A549 (cell line): ENCODE measurements around the gene POC1A. TPM values are rescaled to one million over a fixed set of nuclear protein-coding genes. Genes with fewer than 3 reads are reported as not detected.

Experiments used
- ATAC-seq, 2 experiments: fragments of 200-7000 bp in 1 of 2; fragments of >200 bp in 1 of 2; cut with Nextera tagmentation in 1 of 2; cut with Tn5 transposase in 1 of 2; 3 replicates each; pipeline versions ENCODE4 v1.8.0 to v1.9.1; 2018 to 2020; ENCODE audit warnings: mild to moderate bottlenecking in 1 of 2, moderate library complexity in 1 of 2
- CTCF ChIA-PET: fragments of 300-600 bp; sonication (Branson Sonifier 250); formaldehyde crosslinking; extraction: SDS; loops from one replicate; lab custom pipeline; 2021; ENCODE audit warnings: antibody characterized with exemption, inconsistent platforms; lab: Yijun Ruan, JAX
- POLR2A ChIA-PET: fragments of 350-600 bp; formaldehyde crosslinking; extraction: SDS; loops from one replicate; lab custom pipeline; 2021; ENCODE audit warnings: antibody characterized with exemption, inconsistent platforms; lab: Yijun Ruan, JAX
- DNase-seq, 2 experiments: peaks; one replicate each; pipeline versions ENCODE4 v3.0.0 to v3.0.0-alpha.2; 2011 to 2016; ENCODE audit warnings: low read depth in 1 of 2, low spot score in 1 of 2
- FAIRE-seq: peaks from 2 replicates; lab custom pipeline; 2011; peaks lifted over from hg19 to GRCh38; lab: Jason Lieb, UNC
- H3K27ac ChIP-seq, 2 experiments: fragments of >200 bp; sonication (Bioruptor Twin); formaldehyde crosslinking; 3 replicates each; pipeline ENCODE4 v1.5.1; 2016 to 2017
- H3K4me1 ChIP-seq: fragments of >200 bp; sonication (Bioruptor Twin); formaldehyde crosslinking; 3 replicates; pipeline ENCODE4 v1.6.1; 2016
- H3K4me2 ChIP-seq: fragments of >200 bp; sonication (Bioruptor Twin); formaldehyde crosslinking; 3 replicates; pipeline ENCODE4 v1.6.1; 2016
- H3K4me3 ChIP-seq: fragments of >200 bp; sonication (Bioruptor Twin); formaldehyde crosslinking; 3 replicates; pipeline ENCODE4 v1.5.1; 2016
- H3K9me3 ChIP-seq: fragments of >200 bp; sonication (Bioruptor Twin); formaldehyde crosslinking; 3 replicates; pipeline ENCODE4 v1.6.1; 2016
- BCL3 ChIP-seq: fragments of >200 bp; sonication (Bioruptor Twin); formaldehyde crosslinking; IDR thresholded peaks from 3 replicates; pipeline ENCODE4 v1.6.1; 2016
- BHLHE40 ChIP-seq: IDR thresholded peaks from 2 replicates; pipeline ENCODE4 v1.6.1; 2012; ENCODE audit warnings: low read depth, low read length, inconsistent platforms
- CHD2 ChIP-seq: fragments of 150-350 bp; IDR thresholded peaks from 2 replicates; pipeline ENCODE4 v1.6.1; 2014; ENCODE audit warnings: low read length; ENCODE audit not compliant: partially characterized antibody
- ELK1 ChIP-seq: fragments of 150-350 bp; IDR thresholded peaks from 2 replicates; pipeline ENCODE4 v1.6.1; 2014; ENCODE audit warnings: low read depth, mild to moderate bottlenecking, low read length
- EP300 ChIP-seq, 2 experiments: fragments of >200 bp; sonication (Bioruptor Twin); formaldehyde crosslinking; IDR thresholded peaks; 2 replicates in 1 of 2; 3 replicates in 1 of 2; pipeline ENCODE4 v1.6.1; 2016 to 2017
- FOSL2 ChIP-seq, 2 experiments: fragments of 450-650 bp in 1 of 2; fragments of >200 bp in 1 of 2; sonication (Bioruptor Twin) in 1 of 2; formaldehyde crosslinking; IDR thresholded peaks; 2 replicates each; pipeline versions ENCODE4 v1.5.0 to v1.6.1; 2016 to 2020; ENCODE audit warnings: mild to moderate bottlenecking in 1 of 2, moderate library complexity in 1 of 2
- FOXS1 ChIP-seq: fragments of 250-450 bp; sonication (Bioruptor Pico); IDR thresholded peaks from 2 replicates; pipeline ENCODE4 v1.5.0; 2020; ENCODE audit warnings: mild to moderate bottlenecking, moderate library complexity
- GATA3 ChIP-seq: IDR thresholded peaks from 2 replicates; pipeline ENCODE4 v1.6.1; 2012; ENCODE audit warnings: borderline replicate concordance
- HDAC2 ChIP-seq: fragments of 200-600 bp; sonication (generic); IDR thresholded peaks from 2 replicates; pipeline ENCODE4 v1.6.1; 2016
- HEYL ChIP-seq: fragments of 250-450 bp; sonication (Bioruptor Pico); IDR thresholded peaks from 2 replicates; pipeline ENCODE4 v1.8.0; 2021; ENCODE audit warnings: mild to moderate bottlenecking, moderate library complexity
- HOXA7 ChIP-seq: fragments of 250-450 bp; sonication (Bioruptor Pico); IDR thresholded peaks from 2 replicates; pipeline ENCODE4 v1.5.0; 2020; ENCODE audit warnings: mild to moderate bottlenecking, moderate library complexity
- HOXB13 ChIP-seq: fragments of 250-450 bp; sonication (Bioruptor Pico); IDR thresholded peaks from 2 replicates; pipeline ENCODE4 v1.5.0; 2020; ENCODE audit warnings: low read depth, mild to moderate bottlenecking, moderate library complexity
- JUNB ChIP-seq: fragments of >200 bp; sonication (Bioruptor Twin); formaldehyde crosslinking; IDR thresholded peaks from 2 replicates; pipeline ENCODE4 v1.6.1; 2016
- MAFK ChIP-seq: fragments of 450-650 bp; IDR thresholded peaks from 2 replicates; pipeline ENCODE4 v1.6.1; 2014; ENCODE audit not compliant: partially characterized antibody
- NFE2L2 ChIP-seq: fragments of 150-350 bp; conservative IDR thresholded peaks from 2 replicates; pipeline ENCODE4 v1.6.1; 2014; ENCODE audit warnings: low read length
- POLR2AphosphoS2 ChIP-seq: conservative IDR thresholded peaks from 2 replicates; pipeline ENCODE4 v1.6.1; 2012; ENCODE audit warnings: low read length, improper control_type of control experiment, inconsistent platforms
- RFX5 ChIP-seq: fragments of 450-650 bp; IDR thresholded peaks from 2 replicates; pipeline ENCODE4 v1.7.1; 2014; ENCODE audit warnings: antibody characterized with exemption, mild to moderate bottlenecking, moderate library complexity
- RNF2 ChIP-seq: fragments of 200-600 bp; sonication (generic); IDR thresholded peaks from 2 replicates; pipeline ENCODE4 v1.6.1; 2016; ENCODE audit warnings: low read depth, mild to moderate bottlenecking, antibody characterized with exemption, moderate library complexity, borderline replicate concordance
- SREBF2 ChIP-seq: fragments of 450-650 bp; IDR thresholded peaks from 2 replicates; pipeline ENCODE4 v1.6.1; 2014; ENCODE audit warnings: mild to moderate bottlenecking, moderate library complexity
- WGBS: methylation state at CpG from one replicate; pipeline ENCODE4 v1.1.6; 2017; ENCODE audit errors: missing lambda C conversion rate; 5-methylcytosine and 5-hydroxymethylcytosine counted together
- polyA plus RNA-seq, 4 experiments: library from polyadenylated mRNA; depleted of rRNA in 3 of 4; stranded (reverse); fragments of >200 nt; fragmentation: RNase III in 1 of 4; extraction: RNeasy Plus Mini Kit Qiagen cat#74134 plus additional on column Dnase treatment in 1 of 4; gene quantifications; 2 replicates in 3 of 4; 3 replicates in 1 of 4; pipeline ENCODE4 v1.2.3, GENCODE V29; 2011 to 2017

The POC1A gene
- polyA plus RNA-seq, 2 of the 4 experiments (the other 2 are of a cell fraction) = 9.4 to 14.1 TPM

GRCh38 chr3:52175416-52176179 is 21.4 kb upstream of the POC1A start:
- Histone ChIP-seq H3K27ac (no peak overlapping the region), H3K4me3 (no peak overlapping the region), H3K9me3 (no peaks in the 10 kb centered on the region), H3K4me1 (peaks cover 15% of the 10 kb centered on the region; the same call in 2 of the 3 replicates), H3K4me2 (no peak overlapping the region)
- DNase-seq = no peak
- 77% methylated on average over 10 of the region's 14 CpGs for WGBS
- ATAC-seq = no peak
- CTCF ChIA-PET = interaction anchor here (1.9 kb wide), 1 partner anchor 45 kb away, joined by 6 read pairs; no protein-coding TSS in a partner anchor
- no peak for TF ChIP-seq FOSL2 (IDR thresholded peaks at IDR 0.05)
- peak; percentile 29; the same call in 1 of the 2 replicates for TF ChIP-seq FOSL2 (CRISPR knock-in tag; IDR thresholded peaks at IDR 0.05)
- TF ChIP-seq SREBF2 = no peak
- POLR2A ChIA-PET = no interaction called here
- FAIRE-seq = no peak

GRCh38 chr3:52174896-52175295 is 20.7 kb upstream of the POC1A start:
- no peak overlapping the region for H3K27ac ChIP-seq
- CTCF ChIA-PET = interaction anchor here (1.2 to 1.9 kb wide), 3 partner anchors 42 to 233 kb away, joined by 3 to 6 read pairs (median 3); partner anchors contain the start of gene RRP9
- ATAC-seq (no peak), DNase-seq (no peak), FAIRE-seq (no peak)
- H3K9me3 ChIP-seq = no peaks in the 10 kb centered on the region
- H3K4me2 ChIP-seq = no peak overlapping the region
- POLR2A ChIA-PET = no interaction called here
- WGBS = 73% methylated on average over 8 of the region's 9 CpGs
- TF ChIP-seq MAFK (peak; percentile 26), NFE2L2 (no peak), BCL3 (no peak), HOXB13 (no peak)
- H3K4me1 ChIP-seq = peaks cover 15% of the 10 kb centered on the region; the same call in 2 of the 3 replicates
- no peak overlapping the region for H3K4me3 ChIP-seq

- CTCF ChIA-PET = interaction anchor here (1.4 to 1.9 kb wide), 3 partner anchors 10 to 47 kb away, joined by 3 to 4 read pairs (median 3); no protein-coding TSS in a partner anchor
- WGBS = 86% methylated on average over 1 of the region's 1 CpG
- H3K4me2 ChIP-seq = no peak overlapping the region
- POLR2A ChIA-PET = no interaction called here
- FAIRE-seq (no peak), DNase-seq (no peak), ATAC-seq (no peak)
- no peak for TF ChIP-seq ELK1
- no peak for TF ChIP-seq HDAC2
- no peak for TF ChIP-seq GATA3
- TF ChIP-seq CHD2 = no peak
- no peak for TF ChIP-seq FOXS1
- TF ChIP-seq POLR2AphosphoS2 = no peak
- no peak for TF ChIP-seq HEYL
- TF ChIP-seq BHLHE40 = no peak
- no peak for TF ChIP-seq EP300 (IDR thresholded peaks at IDR 0.05)
- TF ChIP-seq RFX5 = no peak
- no peak for TF ChIP-seq HOXA7 (CRISPR knock-in tag)
- no peak for TF ChIP-seq JUNB
- no peak for TF ChIP-seq MAFK
- TF ChIP-seq BCL3 = no peak
- no peak for TF ChIP-seq RNF2
- H3K4me1 ChIP-seq = peaks cover 15% of the 10 kb centered on the region; the same call in 2 of the 3 replicates
- no peak overlapping the region for H3K27ac ChIP-seq
- H3K9me3 ChIP-seq = no peaks in the 10 kb centered on the region
- no peak overlapping the region for H3K4me3 ChIP-seq
These were observed 18.9 kb upstream of the POC1A start for GRCh38 chr3:52173101-52173500.
